ENCODE results near the gene SIGLEC7. TPM values are rescaled to one million over a fixed set of nuclear protein-coding genes. Genes with fewer than 3 reads are reported as not detected.

The SIGLEC7 gene
- total RNA-seq, 6 experiments from 2014 or later = 2.4 to 7.3 (median 3.9) TPM

DNA sequence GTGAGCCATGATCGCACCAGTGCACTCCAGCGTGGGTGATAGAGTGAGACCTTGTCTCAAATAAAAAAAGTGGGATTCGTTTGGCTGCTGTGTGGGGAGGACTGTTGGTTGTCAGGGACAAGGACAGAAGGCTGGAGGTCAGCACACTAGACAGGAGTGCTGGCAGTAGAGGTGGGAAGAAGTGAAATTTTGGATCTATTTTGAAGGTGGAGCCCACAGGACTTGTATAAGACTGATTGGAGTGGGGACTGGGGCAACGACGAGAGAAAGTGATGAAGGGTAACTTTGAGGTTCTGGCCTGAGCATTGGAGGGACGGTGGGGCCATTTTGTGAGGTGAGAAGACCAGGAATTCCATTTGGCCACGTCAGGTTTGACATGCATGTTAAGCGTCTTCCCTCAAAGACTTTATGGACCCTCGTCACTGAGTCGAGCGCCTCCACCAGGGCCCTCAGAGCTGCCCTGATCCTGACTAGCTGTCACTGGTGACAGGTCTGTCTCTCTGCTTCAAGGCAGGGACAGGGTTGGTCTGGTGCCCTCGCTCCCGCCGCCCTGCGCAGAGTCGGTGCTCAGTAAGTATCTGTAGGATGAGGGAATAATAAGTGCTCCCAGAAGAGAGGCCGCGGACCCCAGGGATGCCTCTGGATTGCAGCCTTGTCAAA, 34.6 kb upstream of the SIGLEC7 start:
- WGBS (ENCODE audit: insufficient coverage, low coverage, low lambda C conversion rate, missing lambda C conversion rate) = 21% methylated on average over 17 of the region's 18 CpGs
- Histone ChIP-seq H3K9me3 (no peaks in the 10 kb centered on the region), H3K27me3 (no peaks in the 10 kb centered on the region), H3K27ac (peak overlapping the region in 1 of 3 donors; percentile 32), H3K4me1 (peaks cover 0 to 12% (median 6%) of the 10 kb centered on the region in 4 donors), H3K36me3 (peaks cover 0 to 18% (median 3%) of the 10 kb centered on the region in 4 donors), H3K4me3 (peak overlapping the region; percentile 71 to 94 (median 73))
- ATAC-seq = no peak
- TF ChIP-seq, protein P1, sequence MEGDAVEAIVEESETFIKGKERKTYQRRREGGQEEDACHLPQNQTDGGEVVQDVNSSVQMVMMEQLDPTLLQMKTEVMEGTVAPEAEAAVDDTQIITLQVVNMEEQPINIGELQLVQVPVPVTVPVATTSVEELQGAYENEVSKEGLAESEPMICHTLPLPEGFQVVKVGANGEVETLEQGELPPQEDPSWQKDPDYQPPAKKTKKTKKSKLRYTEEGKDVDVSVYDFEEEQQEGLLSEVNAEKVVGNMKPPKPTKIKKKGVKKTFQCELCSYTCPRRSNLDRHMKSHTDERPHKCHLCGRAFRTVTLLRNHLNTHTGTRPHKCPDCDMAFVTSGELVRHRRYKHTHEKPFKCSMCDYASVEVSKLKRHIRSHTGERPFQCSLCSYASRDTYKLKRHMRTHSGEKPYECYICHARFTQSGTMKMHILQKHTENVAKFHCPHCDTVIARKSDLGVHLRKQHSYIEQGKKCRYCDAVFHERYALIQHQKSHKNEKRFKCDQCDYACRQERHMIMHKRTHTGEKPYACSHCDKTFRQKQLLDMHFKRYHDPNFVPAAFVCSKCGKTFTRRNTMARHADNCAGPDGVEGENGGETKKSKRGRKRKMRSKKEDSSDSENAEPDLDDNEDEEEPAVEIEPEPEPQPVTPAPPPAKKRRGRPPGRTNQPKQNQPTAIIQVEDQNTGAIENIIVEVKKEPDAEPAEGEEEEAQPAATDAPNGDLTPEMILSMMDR (IDR thresholded peaks at IDR 0.05) = no peak
- no peak for TF ChIP-seq POLR2A (IDR thresholded peaks at IDR 0.05)
- DNase-seq = no peak
- intact Hi-C loops (cut with DNase I) = loop anchor here in 1 of 2 donors (5.0 kb wide), 1 partner anchor 485 kb away; no protein-coding TSS in a partner anchor

DNA sequence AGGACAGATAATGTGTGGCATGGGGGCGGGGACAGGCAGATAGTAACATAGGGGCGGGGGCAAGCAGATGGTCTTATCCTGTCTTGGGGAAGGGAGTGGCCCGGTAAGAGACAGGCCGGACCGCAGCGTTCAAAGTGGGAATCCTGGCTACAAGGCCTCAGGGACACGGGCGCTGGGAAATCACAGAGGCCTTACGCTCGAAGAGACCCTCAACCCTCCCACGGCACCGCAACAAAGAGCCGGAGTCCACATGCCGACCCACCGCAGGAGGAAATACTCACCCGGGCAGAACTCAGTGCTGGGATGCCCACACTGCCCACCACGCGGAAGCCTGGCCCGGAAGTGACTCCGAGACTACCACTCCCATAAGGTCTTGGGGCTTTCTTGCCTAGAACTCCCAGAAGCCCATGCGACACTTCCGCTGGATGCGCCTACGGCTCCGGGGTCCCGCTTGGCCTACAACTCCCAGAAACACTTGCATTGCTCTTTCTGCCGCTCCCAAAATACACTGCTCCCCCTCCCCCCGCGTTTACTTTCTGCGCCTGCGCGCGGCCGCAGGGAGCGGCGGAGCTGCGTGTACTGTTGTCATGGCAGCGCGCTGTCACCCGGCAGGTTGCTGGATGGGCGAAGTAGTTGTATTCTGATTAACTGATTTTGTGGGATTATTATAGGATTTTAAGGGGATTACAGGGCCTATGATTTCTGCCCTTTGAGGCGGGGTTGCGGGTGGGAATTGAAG, 33.9 kb upstream of the SIGLEC7 start, which contains the start of gene CTU1:
CTU1 (minus strand) TSS at position 344 of the 739 bp plus-strand sequence. CDS start 3,840 bp downstream, outside the sequence.
- Histone ChIP-seq H3K27ac (peak within 1 kb of the TSS in 2 of 3 donors; percentile 11 to 32), H3K9me3 (no peaks in the 10 kb centered on the region), H3K4me1 (peaks cover 0 to 12% (median 6%) of the 10 kb centered on the region in 4 donors), H3K36me3 (peaks cover 0 to 11% (median 0%) of the 10 kb centered on the region in 4 donors), H3K27me3 (no peaks in the 10 kb centered on the region), H3K4me3 (peak within 1 kb of the TSS; percentile 71 to 94 (median 73))
- TF ChIP-seq, protein P1 (IDR thresholded peaks at IDR 0.05) = peak in 1 of 4 donors; percentile 31
- TF ChIP-seq POLR2A (IDR thresholded peaks at IDR 0.05) = peak; percentile 33
- intact Hi-C loops (cut with DNase I) = loop anchor here in 1 of 2 donors (5.0 kb wide), 1 partner anchor 484 kb away; no protein-coding TSS in a partner anchor
- ATAC-seq = peak; percentile 98 to 99 (median 98)
- DNase-seq = peak; percentile 97 to 99 (median 99)
- 0% methylated on average over 26 of the region's 43 CpGs for WGBS (ENCODE audit: insufficient coverage, low coverage, low lambda C conversion rate, missing lambda C conversion rate)

DNA sequence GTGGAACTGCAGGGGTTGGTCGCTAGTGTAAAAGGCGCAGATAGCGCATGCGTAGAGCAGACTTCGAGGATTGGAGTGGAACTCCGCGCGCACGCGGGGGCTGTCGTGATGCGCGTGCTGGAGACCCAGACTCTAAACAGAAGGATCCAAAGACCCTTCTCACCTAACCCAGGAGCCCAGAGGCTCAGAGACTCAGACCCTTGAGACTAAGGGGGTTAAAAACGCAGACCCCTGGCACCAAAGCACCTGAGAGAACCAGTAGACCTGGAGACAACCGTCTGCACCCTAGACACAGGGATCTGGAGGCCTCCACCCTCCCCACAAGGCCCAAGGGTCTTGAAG, 33.3 kb upstream of the SIGLEC7 start:
- no peaks in the 10 kb centered on the region for H3K27me3 ChIP-seq
- ATAC-seq (peak; percentile 31 to 60 (median 38)), DNase-seq (no peak)
- peak overlapping the region; percentile 71 to 94 (median 73) for H3K4me3 ChIP-seq
- TF ChIP-seq POLR2A (IDR thresholded peaks at IDR 0.05) = no peak
- TF ChIP-seq, protein P1 (IDR thresholded peaks at IDR 0.05) = no peak
- 0% methylated on average over 6 of the region's 15 CpGs for WGBS (ENCODE audit: insufficient coverage, low coverage, low lambda C conversion rate, missing lambda C conversion rate)
- peaks cover 0 to 5% (median 0%) of the 10 kb centered on the region in 4 donors for H3K36me3 ChIP-seq
- peaks cover 0 to 12% (median 6%) of the 10 kb centered on the region in 4 donors for H3K4me1 ChIP-seq
- H3K27ac ChIP-seq = peak overlapping the region in 1 of 3 donors; percentile 11
- intact Hi-C loops (cut with DNase I) = loop anchor here in 1 of 2 donors (5.0 kb wide), 1 partner anchor 484 kb away; no protein-coding TSS in a partner anchor
- H3K9me3 ChIP-seq = no peaks in the 10 kb centered on the region

DNA sequence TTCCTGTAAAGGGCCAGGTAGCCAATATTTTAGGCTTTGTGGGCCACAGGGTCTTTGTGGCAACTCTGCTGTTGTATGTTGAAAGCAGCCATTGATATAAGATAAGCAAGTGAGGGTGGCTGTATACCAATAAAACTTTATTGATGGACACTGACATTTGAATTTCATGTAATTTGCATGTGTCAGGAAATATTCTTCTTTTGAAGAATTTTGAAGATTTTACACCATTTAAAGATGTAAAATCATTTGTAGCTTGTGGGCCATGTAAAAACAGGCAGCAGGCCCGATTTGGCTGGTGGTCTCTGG, 31.5 kb upstream of the SIGLEC7 start:
- intact Hi-C loops (cut with DNase I) = loop anchor here in 1 of 2 donors (10.0 kb wide), 1 partner anchor 484 kb away; no protein-coding TSS in a partner anchor
- 25% methylated on average over 1 of the region's 1 CpG for WGBS (ENCODE audit: insufficient coverage, low coverage, low lambda C conversion rate, missing lambda C conversion rate)
- H3K36me3 ChIP-seq = no peaks in the 10 kb centered on the region

More for the DNA sequence above, 31.5 kb upstream of the SIGLEC7 start:
- H3K4me3 ChIP-seq = no peak overlapping the region
- no peak overlapping the region for H3K27ac ChIP-seq
- DNase-seq = peak in 1 of 3 donors; percentile 2
- peaks cover 0 to 12% (median 6%) of the 10 kb centered on the region in 4 donors for H3K4me1 ChIP-seq
- H3K27me3 ChIP-seq = no peaks in the 10 kb centered on the region
- ATAC-seq = no peak
- TF ChIP-seq, protein P1 (IDR thresholded peaks at IDR 0.05) = no peak
- TF ChIP-seq POLR2A (IDR thresholded peaks at IDR 0.05) = no peak
- H3K9me3 ChIP-seq = no peaks in the 10 kb centered on the region
